Stomach smooth muscle (tissue), 2 donors: Measurements from ENCODE around the gene FAM43B.
A peak's percentile ranks its signal among the peaks of the same experiment; 100 is the strongest.
"Not testable (repeated sequence)": the region's sequence is repeated elsewhere in the genome, so short reads cannot be mapped to it uniquely, and the experiment has no call there.

Experiments
- H3K27ac ChIP-seq: one replicate; pipeline ENCODE4 v1.7.0; 2013; ENCODE audit warnings: mild to moderate bottlenecking, low read length, inconsistent platforms
- H3K27me3 ChIP-seq, 2 donors: one replicate each; pipeline ENCODE4 v1.7.0; 2013; ENCODE audit warnings: low read length in 2 of 2; ENCODE audit not compliant: insufficient read depth in 2 of 2, control insufficient read depth in 1 of 2
- H3K36me3 ChIP-seq, 2 donors: one replicate each; pipeline ENCODE4 v1.7.0; 2013; ENCODE audit warnings: low read length in 2 of 2; ENCODE audit not compliant: control insufficient read depth in 2 of 2, insufficient read depth in 2 of 2
- H3K4me1 ChIP-seq: one replicate; pipeline ENCODE4 v1.7.0; 2013; ENCODE audit warnings: low read length; ENCODE audit not compliant: control insufficient read depth, insufficient read depth
- H3K4me3 ChIP-seq, 2 donors: one replicate each; pipeline ENCODE4 v1.7.0; 2013; ENCODE audit warnings: low read length in 2 of 2
- H3K9ac ChIP-seq, 2 donors: one replicate each; pipeline ENCODE4 v1.7.0; 2013; ENCODE audit warnings: low read length in 2 of 2, mild to moderate bottlenecking in 1 of 2
- H3K9me3 ChIP-seq, 2 donors: one replicate each; pipeline ENCODE4 v1.7.0; 2013; ENCODE audit warnings: low read length in 2 of 2; ENCODE audit not compliant: control insufficient read depth in 2 of 2
- donor health status: healthy.
- donor health status: Pancreatic carcinoma.

The FAM43B gene

GRCh38 chr1:20551945-20552727, at the start of gene FAM43B:
Gene FAM43B, plus strand, starts transcription at chr1:20552573. Its CDS starts 401 bp downstream, at chr1:20552974.
- Histone ChIP-seq H3K9me3 (no peaks in the 10 kb centered on the region), H3K27me3 (peaks cover 29 to 47% of the 10 kb centered on the region in 2 donors), H3K9ac (no peak within 1 kb of the TSS), H3K4me1 (peaks cover 14% of the 10 kb centered on the region), H3K27ac (peak within 1 kb of the TSS; percentile 18), H3K36me3 (no peaks in the 10 kb centered on the region), H3K4me3 (peak within 1 kb of the TSS; percentile 19 to 66)

- Histone ChIP-seq H3K36me3 (peaks cover 15 to 21% of the 10 kb centered on the region in 2 donors), H3K27ac (no peak overlapping the region), H3K4me1 (peaks cover 9% of the 10 kb centered on the region), H3K9me3 (no peaks in the 10 kb centered on the region), H3K4me3 (no peak overlapping the region), H3K9ac (no peak overlapping the region), H3K27me3 (no peaks in the 10 kb centered on the region)
Observed at GRCh38 chr1:20505488-20505887, 46.9 kb upstream of the FAM43B start.

GRCh38 chr1:20507248-20507563, 45.2 kb upstream of the FAM43B start:
- peaks cover 0 to 6% of the 10 kb centered on the region in 2 donors for H3K27me3 ChIP-seq
- peak overlapping the region; percentile 94 for H3K9ac ChIP-seq
- H3K27ac ChIP-seq, result peak overlapping the region; percentile 85
- peaks cover 9% of the 10 kb centered on the region for H3K4me1 ChIP-seq
- peaks cover 0 to 3% of the 10 kb centered on the region in 2 donors for H3K36me3 ChIP-seq
- H3K4me3 ChIP-seq, result peak overlapping the region; percentile 97 to 98
- no peaks in the 10 kb centered on the region for H3K9me3 ChIP-seq

- Histone ChIP-seq H3K4me3 (peak within 1 kb of the TSS; percentile 97 to 98), H3K9me3 (no peaks in the 10 kb centered on the region), H3K9ac (peak within 1 kb of the TSS; percentile 94), H3K36me3 (peaks cover 0 to 2% of the 10 kb centered on the region in 2 donors), H3K27me3 (peaks cover 0 to 6% of the 10 kb centered on the region in 2 donors), H3K27ac (peak within 1 kb of the TSS; percentile 85), H3K4me1 (peaks cover 9% of the 10 kb centered on the region)
Observed at GRCh38 chr1:20507564-20508410, 44.6 kb upstream of the FAM43B start, which contains the start of gene MUL1. Gene MUL1, minus strand, starts transcription at chr1:20508151. Its CDS starts 127 bp downstream, at chr1:20508024.

GRCh38 chr1:20508411-20508771, 44.0 kb upstream of the FAM43B start:
- peaks cover 9% of the 10 kb centered on the region for H3K4me1 ChIP-seq
- peak overlapping the region; percentile 85 for H3K27ac ChIP-seq

GRCh38 chr1:20511518-20512428, 40.6 kb upstream of the FAM43B start:
- H3K27ac ChIP-seq, result no peak overlapping the region
- H3K9ac ChIP-seq, result no peak overlapping the region
- no peaks in the 10 kb centered on the region for H3K36me3 ChIP-seq
- no peaks in the 10 kb centered on the region for H3K9me3 ChIP-seq
- peaks cover 8% of the 10 kb centered on the region for H3K4me1 ChIP-seq
- peaks cover 0 to 6% of the 10 kb centered on the region in 2 donors for H3K27me3 ChIP-seq
- H3K4me3 ChIP-seq, result no peak overlapping the region

More at GRCh38 chr1:20508411-20508771, 44.0 kb upstream of the FAM43B start:
- Histone ChIP-seq H3K9ac (peak overlapping the region; percentile 94), H3K27me3 (peaks cover 0 to 6% of the 10 kb centered on the region in 2 donors), H3K9me3 (no peaks in the 10 kb centered on the region), H3K36me3 (peaks cover 0 to 2% of the 10 kb centered on the region in 2 donors), H3K4me3 (peak overlapping the region; percentile 97 to 98)

GRCh38 chr1:20519609-20520262, 32.6 kb upstream of the FAM43B start:
- H3K9me3 ChIP-seq, H3K27me3 ChIP-seq, H3K36me3 ChIP-seq, H3K27ac ChIP-seq, H3K9ac ChIP-seq, H3K4me3 ChIP-seq, H3K4me1 ChIP-seq: not testable (repeated sequence)

- Histone ChIP-seq H3K9ac (no peak overlapping the region), H3K4me3 (peak overlapping the region in 1 of 2 donors; percentile 54), H3K4me1 (no peaks in the 10 kb centered on the region), H3K36me3 (no peaks in the 10 kb centered on the region), H3K9me3 (no peaks in the 10 kb centered on the region), H3K27me3 (peaks cover 0 to 4% of the 10 kb centered on the region in 2 donors), H3K27ac (no peak overlapping the region)
Observed at GRCh38 chr1:20521960-20522861, 30.2 kb upstream of the FAM43B start.

GRCh38 chr1:20526267-20526666, 26.1 kb upstream of the FAM43B start:
- Histone ChIP-seq H3K36me3 (no peaks in the 10 kb centered on the region), H3K4me3 (no peak overlapping the region), H3K9ac (no peak overlapping the region), H3K27me3 (peaks cover 8 to 16% of the 10 kb centered on the region in 2 donors), H3K27ac (no peak overlapping the region), H3K9me3 (no peaks in the 10 kb centered on the region), H3K4me1 (no peaks in the 10 kb centered on the region)
